PC-9 (cell line): ENCODE measurements around the gene KLRD1. TPM values are rescaled to one million over a fixed set of nuclear protein-coding genes. Genes with fewer than 3 reads are reported as not detected.

Experiments used
- BruUV-seq: library from RNA; stranded (reverse); fragments of 400-500 nt; replicated peaks from 2 replicates; lab custom pipeline; 2021; lab: Mats Ljungman, UMichigan
- CTCF ChIA-PET: fragments of 300-600 bp; sonication (Branson Sonifier 250); formaldehyde crosslinking; loops from one replicate; lab custom pipeline; 2022; ENCODE audit warnings: antibody characterized with exemption; lab: Charles Lee
- POLR2A ChIA-PET: fragments of 300-600 bp; sonication (Branson Sonifier 250); formaldehyde crosslinking; loops from one replicate; lab custom pipeline; 2022; ENCODE audit warnings: antibody characterized with exemption; ENCODE audit not compliant: unreplicated experiment; lab: Charles Lee
- DNase-seq, 2 experiments: peaks; one replicate each; pipeline versions ENCODE4 v3.0.0 to v3.0.0-alpha.2; 2015 to 2022; ENCODE audit warnings: mixed read lengths in 1 of 2
- H2AFZ ChIP-seq: fragments of 200-600 bp; sonication (generic); 2 replicates; pipeline ENCODE4 v1.8.1; 2017; ENCODE audit warnings: antibody characterized with exemption
- H3F3A ChIP-seq: fragments of 200-600 bp; sonication (generic); 2 replicates; pipeline ENCODE4 v1.8.1; 2017; ENCODE audit warnings: antibody characterized with exemption, mild to moderate bottlenecking, low read depth; ENCODE audit not compliant: insufficient read depth
- H3K27ac ChIP-seq: fragments of 200-600 bp; sonication (generic); 2 replicates; pipeline ENCODE4 v1.6.1; 2016; ENCODE audit warnings: mixed run types
- H3K27me3 ChIP-seq: fragments of 200-600 bp; sonication (generic); 2 replicates; pipeline ENCODE4 v1.6.1; 2016; ENCODE audit warnings: low read depth, mixed run types; ENCODE audit not compliant: insufficient read depth
- H3K36me3 ChIP-seq: fragments of 200-600 bp; sonication (generic); 2 replicates; pipeline ENCODE4 v1.6.1; 2016; ENCODE audit warnings: low read depth, mixed run types
- H3K4me1 ChIP-seq: fragments of 200-600 bp; sonication (generic); replicated peaks from 2 replicates; pipeline ENCODE4 v1.6.1; 2016; ENCODE audit warnings: mixed run types; ENCODE audit not compliant: insufficient read depth
- H3K4me2 ChIP-seq: fragments of 200-600 bp; sonication (generic); 2 replicates; pipeline ENCODE4 v1.6.1; 2017; ENCODE audit warnings: mixed run types
- H3K4me3 ChIP-seq: fragments of 200-600 bp; sonication (generic); 2 replicates; pipeline ENCODE4 v1.6.1; 2016; ENCODE audit warnings: mixed run types
- H3K79me2 ChIP-seq: fragments of 200-600 bp; sonication (generic); 2 replicates; pipeline ENCODE4 v1.6.1; 2017; ENCODE audit warnings: low read depth, mixed run types
- H3K9me2 ChIP-seq: fragments of 200-600 bp; sonication (generic); 2 replicates; pipeline ENCODE4 v1.8.1; 2017; ENCODE audit warnings: mild to moderate bottlenecking; ENCODE audit not compliant: insufficient read depth
- H3K9me3 ChIP-seq: fragments of 200-600 bp; sonication (generic); 2 replicates; pipeline ENCODE4 v1.8.1; 2016; ENCODE audit warnings: low read depth; ENCODE audit not compliant: insufficient read depth
- H4K20me1 ChIP-seq: fragments of 200-600 bp; sonication (generic); 2 replicates; pipeline ENCODE4 v1.8.1; 2017; ENCODE audit not compliant: insufficient read depth
- CTCF ChIP-seq: fragments of 200-600 bp; sonication (generic); conservative IDR thresholded peaks from 2 replicates; pipeline ENCODE4 v1.6.1; 2017; ENCODE audit warnings: mixed run types, antibody characterized with exemption, mild to moderate bottlenecking, moderate library complexity
- EZH2 ChIP-seq: fragments of 200-600 bp; sonication (generic); IDR thresholded peaks from 2 replicates; pipeline ENCODE4 v1.8.0; 2017; ENCODE audit warnings: antibody characterized with exemption, low read depth
- intact Hi-C: fragments of 100-400 bp; cut with micrococcal nuclease; formaldehyde crosslinking; loops from one replicate; pipeline ENCODE4 v1.10.0; 2022; ENCODE audit not compliant: unreplicated experiment
- total RNA-seq: library from RNA; stranded (reverse); gene quantifications from 2 replicates; pipeline ENCODE4 v1.2.3, GENCODE V29; 2021

The KLRD1 gene
- total RNA-seq, 1 experiment from 2014 or later, result 0.68 TPM

GRCh38 chr12:10272467-10272866 lies 35.2 kb upstream of the KLRD1 start:
- H3K9me3 ChIP-seq, result no peaks in the 10 kb centered on the region
- H2AFZ ChIP-seq, result no peak overlapping the region
- H3K4me1 ChIP-seq, result 0 out of 2 replicates have a peak, but pooled peaks cover 3% of the 10 kb centered on the region
- no peak overlapping the region for H3K4me2 ChIP-seq
- no peaks in the 10 kb centered on the region for H3K79me2 ChIP-seq
- no peaks in the 10 kb centered on the region for H3K36me3 ChIP-seq
- ChIA-PET CTCF (no interaction called here), POLR2A (no interaction called here)
- intact Hi-C loops, result no loop called here
- TF ChIP-seq CTCF, result no peak
- TF ChIP-seq EZH2, result no peak
- no peak for DNase-seq
- no peaks in the 10 kb centered on the region for H3K9me2 ChIP-seq
- H4K20me1 ChIP-seq, result no peaks in the 10 kb centered on the region
- H3K27ac ChIP-seq, result no peak overlapping the region
- no peak overlapping the region for H3K4me3 ChIP-seq
- no peaks in the 10 kb centered on the region for H3F3A ChIP-seq
- no TSS peak for BruUV-seq
- H3K27me3 ChIP-seq, result no peaks in the 10 kb centered on the region

GRCh38 chr12:10276774-10277173 lies 30.9 kb upstream of the KLRD1 start:
- Histone ChIP-seq H3K36me3 (no peaks in the 10 kb centered on the region), H3K4me1 (0 out of 2 replicates have a peak, but pooled peaks cover 3% of the 10 kb centered on the region), H3F3A (no peaks in the 10 kb centered on the region), H2AFZ (no peak overlapping the region), H3K27ac (no peak overlapping the region), H4K20me1 (no peaks in the 10 kb centered on the region), H3K9me2 (no peaks in the 10 kb centered on the region; the same call in 1 of the 2 replicates), H3K4me2 (no peak overlapping the region), H3K4me3 (no peak overlapping the region), H3K27me3 (no peaks in the 10 kb centered on the region), H3K9me3 (no peaks in the 10 kb centered on the region), H3K79me2 (no peaks in the 10 kb centered on the region)
- intact Hi-C loops, result no loop called here
- BruUV-seq, result no TSS peak
- CTCF ChIA-PET, result no interaction called here
- no peak for DNase-seq
- POLR2A ChIA-PET, result no interaction called here
- TF ChIP-seq EZH2 (no peak), CTCF (no peak)

- H3K27me3 ChIP-seq, result no peaks in the 10 kb centered on the region
- BruUV-seq, result no TSS peak
Observed at GRCh38 chr12:10278104-10278503, 29.6 kb upstream of the KLRD1 start.

More at GRCh38 chr12:10278104-10278503, 29.6 kb upstream of the KLRD1 start:
- Histone ChIP-seq H3K9me2 (no peaks in the 10 kb centered on the region; the same call in 1 of the 2 replicates), H4K20me1 (no peaks in the 10 kb centered on the region), H3K4me1 (0 out of 2 replicates have a peak, but pooled peaks cover 3% of the 10 kb centered on the region), H3K9me3 (no peaks in the 10 kb centered on the region), H3K4me3 (no peak overlapping the region), H3K36me3 (no peaks in the 10 kb centered on the region), H3K27ac (no peak overlapping the region), H2AFZ (no peak overlapping the region), H3K4me2 (no peak overlapping the region), H3K79me2 (no peaks in the 10 kb centered on the region), H3F3A (no peaks in the 10 kb centered on the region)
- intact Hi-C loops, result no loop called here
- CTCF ChIA-PET, result no interaction called here
- TF ChIP-seq CTCF, result no peak
- TF ChIP-seq EZH2, result no peak
- POLR2A ChIA-PET, result no interaction called here
- DNase-seq, result no peak
